Activated CD4-positive, alpha-beta T cell treated with anti-CD3 and anti-CD28 coated beads, Interleukin-2, amount 10 ng/mL, durations not matched to agents 24 days and 14 days (primary cell): ENCODE measurements around the gene JCAD. TPM values are rescaled to one million over a fixed set of nuclear protein-coding genes. Genes with fewer than 3 reads are reported as not detected.
"Not testable (repeated sequence)": the region's sequence is repeated elsewhere in the genome, so short reads cannot be mapped to it uniquely, and the experiment has no call there.

ENCODE experiments used
- DNase-seq: peaks from one replicate; pipeline ENCODE4 v3.0.0; 2022
- H3K27ac Mint-ChIP-seq: one replicate; pipeline ENCODE4 v1.8.0; 2022; ENCODE audit warnings: mild to moderate bottlenecking, mixed read lengths
- H3K27me3 Mint-ChIP-seq: one replicate; pipeline ENCODE4 v1.8.0; 2022; ENCODE audit warnings: mixed read lengths
- H3K36me3 Mint-ChIP-seq: one replicate; pipeline ENCODE4 v1.8.0; 2022; ENCODE audit warnings: low read depth, mild to moderate bottlenecking, mixed read lengths
- H3K4me1 Mint-ChIP-seq: one replicate; pipeline ENCODE4 v1.8.0; 2021; ENCODE audit warnings: mixed read lengths
- H3K4me3 Mint-ChIP-seq: one replicate; pipeline ENCODE4 v1.8.0; 2022; ENCODE audit warnings: mild to moderate bottlenecking, moderate library complexity, mixed read lengths
- H3K9me3 Mint-ChIP-seq: one replicate; pipeline ENCODE4 v1.8.0; 2021; ENCODE audit warnings: mixed read lengths
- intact Hi-C: fragments of 100-400 bp; cut with micrococcal nuclease; formaldehyde crosslinking; loops from one replicate; pipeline ENCODE4 v1.15.1; 2023
- total RNA-seq: library from RNA; stranded (reverse); gene quantifications from 2 replicates; pipeline ENCODE4 v1.2.3, GENCODE V29; 2022

The JCAD gene
- total RNA-seq, 1 donor from 2014 or later, result 0.21 TPM

- intact Hi-C loops, result no loop called here
- Mint-ChIP-seq H3K4me1 (no peaks in the 10 kb centered on the region), H3K9me3 (no peaks in the 10 kb centered on the region), H3K4me3 (no peak overlapping the region), H3K27ac (no peak overlapping the region), H3K36me3 (no peaks in the 10 kb centered on the region), H3K27me3 (peaks cover 37% of the 10 kb centered on the region)
- DNase-seq, result no peak
Observed at GRCh38 chr10:29992914-29993313, 66.5 kb downstream of the JCAD start.

DNA sequence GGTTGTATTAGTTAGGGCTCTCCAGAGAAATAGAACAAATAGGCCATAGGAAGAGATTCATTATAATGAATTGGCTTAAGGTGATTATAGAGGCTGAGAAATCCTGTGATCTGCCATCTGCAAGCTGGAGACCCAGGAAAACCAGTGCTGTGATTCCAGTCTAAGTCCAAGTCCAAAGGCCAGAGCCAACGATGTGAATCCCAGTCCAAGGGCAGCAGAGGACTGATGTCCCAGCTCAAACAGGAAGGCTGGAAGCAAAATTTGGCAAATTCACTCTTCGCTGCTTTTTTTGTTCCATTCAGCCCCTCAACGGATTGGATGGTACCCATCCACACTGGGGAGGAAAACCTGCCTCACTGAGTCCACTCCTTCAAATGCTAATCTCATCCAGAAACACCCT lies 68.0 kb downstream of the JCAD start:
- no peaks in the 10 kb centered on the region for H3K4me1 Mint-ChIP-seq
- H3K9me3 Mint-ChIP-seq, result no peaks in the 10 kb centered on the region
- DNase-seq, result no peak
- intact Hi-C loops, result no loop called here
- H3K36me3 Mint-ChIP-seq, result no peaks in the 10 kb centered on the region
- H3K27ac Mint-ChIP-seq, result no peak overlapping the region
- peaks cover 22% of the 10 kb centered on the region for H3K27me3 Mint-ChIP-seq
- H3K4me3 Mint-ChIP-seq, result no peak overlapping the region

GRCh38 chr10:29987471-29987870 lies 71.9 kb downstream of the JCAD start:
- no peaks in the 10 kb centered on the region for H3K4me1 Mint-ChIP-seq
- no peak overlapping the region for H3K4me3 Mint-ChIP-seq
- H3K9me3 Mint-ChIP-seq, result peaks cover 8% of the 10 kb centered on the region
- H3K36me3 Mint-ChIP-seq, result peaks cover 2% of the 10 kb centered on the region
- H3K27ac Mint-ChIP-seq, result no peak overlapping the region
- intact Hi-C loops, result no loop called here
- DNase-seq, result no peak
- H3K27me3 Mint-ChIP-seq, result peaks cover 13% of the 10 kb centered on the region

DNA sequence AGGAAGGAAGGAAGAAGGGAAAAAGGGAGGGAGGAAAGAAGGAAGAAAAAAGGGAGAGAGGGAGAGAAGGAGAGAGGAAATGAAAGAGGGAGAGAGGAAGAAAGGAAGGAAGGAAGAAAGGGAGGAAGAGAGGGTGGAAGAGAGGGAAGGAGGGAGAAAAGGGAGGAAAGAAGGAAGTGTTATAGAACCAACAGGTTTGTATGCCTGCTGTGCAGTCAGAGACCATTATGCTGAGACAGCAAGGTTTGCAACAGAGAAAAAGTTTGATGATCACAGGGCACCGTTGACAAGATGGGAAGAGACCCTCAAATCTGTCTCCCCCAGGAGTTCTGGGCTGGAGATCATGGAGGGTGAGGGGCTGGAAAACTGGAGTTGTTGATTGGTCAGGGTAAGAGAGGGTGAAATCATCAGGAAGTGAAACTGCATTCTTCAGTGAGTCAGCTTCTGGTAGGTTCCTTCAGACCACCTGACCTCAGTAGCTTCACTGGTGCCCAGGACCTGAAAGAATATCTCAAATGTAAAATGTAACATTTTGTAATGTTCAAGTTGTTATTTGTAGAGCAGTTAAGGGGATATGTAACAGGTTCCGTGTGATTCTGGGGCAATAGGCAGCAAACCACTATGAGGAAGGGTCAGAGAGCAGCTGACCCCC lies 76.3 kb downstream of the JCAD start:
- no peak overlapping the region for H3K27ac Mint-ChIP-seq
- intact Hi-C loops, result no loop called here
- peaks cover 5% of the 10 kb centered on the region for H3K27me3 Mint-ChIP-seq

DNA sequence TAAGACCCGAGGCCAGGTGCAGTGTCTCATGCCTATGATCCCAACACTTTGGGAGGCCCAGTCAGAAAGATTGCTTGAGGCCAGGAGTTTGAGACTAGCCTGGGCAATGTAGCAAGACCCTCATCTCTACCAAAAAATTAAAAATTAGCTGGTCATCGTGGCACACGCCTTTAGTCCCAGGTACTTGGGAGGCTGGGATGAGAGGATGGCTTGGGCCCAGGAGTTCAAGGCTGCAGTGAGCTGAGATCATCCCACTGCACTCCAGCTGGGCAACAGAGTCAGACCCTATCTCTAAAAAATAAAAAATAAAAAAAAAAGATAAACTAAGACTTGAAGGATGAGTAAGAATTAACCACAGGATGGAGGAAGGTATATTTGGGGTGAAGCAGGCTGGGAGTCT lies 77.9 kb downstream of the JCAD start:
- Mint-ChIP-seq H3K4me3 (no peak overlapping the region), H3K36me3 (peaks cover 2% of the 10 kb centered on the region), H3K9me3 (peaks cover 10% of the 10 kb centered on the region), H3K4me1 (no peaks in the 10 kb centered on the region), H3K27me3 (peaks cover 10% of the 10 kb centered on the region), H3K27ac (no peak overlapping the region)
- intact Hi-C loops, result no loop called here
- no peak for DNase-seq

More for the DNA sequence above, 76.3 kb downstream of the JCAD start:
- Mint-ChIP-seq H3K4me3 (no peak overlapping the region), H3K9me3 (peaks cover 10% of the 10 kb centered on the region), H3K36me3 (peaks cover 2% of the 10 kb centered on the region), H3K4me1 (no peaks in the 10 kb centered on the region)
- DNase-seq, result no peak

DNA sequence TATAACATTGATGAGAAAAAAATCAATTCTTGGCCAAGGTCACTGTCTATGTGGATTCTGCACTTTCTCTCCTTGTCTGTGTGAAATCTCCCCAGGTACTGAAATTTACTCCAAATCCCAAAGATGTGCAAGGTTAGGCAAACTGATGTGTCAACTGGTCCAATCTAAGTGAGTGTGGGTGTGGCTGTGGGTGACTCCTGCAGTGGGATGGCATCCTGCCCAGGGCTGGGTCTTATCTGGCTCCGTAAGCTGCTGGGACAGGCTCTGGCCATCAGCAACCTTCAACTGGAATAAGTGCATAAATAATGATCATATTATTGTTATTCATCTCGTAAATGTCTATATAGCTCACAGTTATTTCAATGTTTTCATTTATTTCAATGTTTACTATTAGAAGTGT lies 79.3 kb downstream of the JCAD start:
- H3K27me3 Mint-ChIP-seq, result peaks cover 12% of the 10 kb centered on the region
- peaks cover 2% of the 10 kb centered on the region for H3K36me3 Mint-ChIP-seq
- DNase-seq, result no peak
- intact Hi-C loops, result no loop called here
- no peaks in the 10 kb centered on the region for H3K4me1 Mint-ChIP-seq
- no peak overlapping the region for H3K4me3 Mint-ChIP-seq
- H3K9me3 Mint-ChIP-seq, result peaks cover 10% of the 10 kb centered on the region
- H3K27ac Mint-ChIP-seq, result no peak overlapping the region

- intact Hi-C loops, DNase-seq, H3K9me3 Mint-ChIP-seq, H3K4me3 Mint-ChIP-seq, H3K4me1 Mint-ChIP-seq, H3K36me3 Mint-ChIP-seq, H3K27ac Mint-ChIP-seq: not testable (repeated sequence)
- peaks cover 16% of the 10 kb centered on the region for H3K27me3 Mint-ChIP-seq
Observed at GRCh38 chr10:29979421-29979779, 80.0 kb downstream of the JCAD start.

- no peak for DNase-seq
- Mint-ChIP-seq H3K4me3 (no peak overlapping the region), H3K27ac (no peak overlapping the region), H3K27me3 (peaks cover 14% of the 10 kb centered on the region), H3K9me3 (peaks cover 3% of the 10 kb centered on the region), H3K36me3 (no peaks in the 10 kb centered on the region), H3K4me1 (no peaks in the 10 kb centered on the region)
- intact Hi-C loops, result no loop called here
Observed at GRCh38 chr10:29977171-29977570, 82.2 kb downstream of the JCAD start.

DNA sequence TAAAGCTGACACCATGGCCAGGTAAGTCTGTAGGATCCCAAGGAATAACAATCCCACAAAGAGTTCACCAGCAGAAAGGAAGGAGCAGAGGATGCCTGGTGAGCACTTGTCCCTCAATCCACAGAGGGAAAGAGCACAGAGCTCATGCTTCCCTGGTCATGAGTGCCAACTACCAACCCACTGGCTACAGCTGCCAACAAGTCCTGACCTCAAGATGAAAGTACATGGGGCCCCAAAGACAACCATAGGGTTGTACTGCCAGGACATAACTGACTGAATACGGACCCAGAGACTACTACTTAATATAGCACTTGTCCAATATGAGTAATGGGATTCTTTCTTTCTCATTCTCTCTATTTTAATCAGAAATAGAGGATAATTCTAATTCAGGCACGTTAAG lies 83.3 kb downstream of the JCAD start:
- Mint-ChIP-seq H3K36me3 (no peaks in the 10 kb centered on the region), H3K4me1 (no peaks in the 10 kb centered on the region), H3K9me3 (peaks cover 3% of the 10 kb centered on the region), H3K27me3 (peaks cover 16% of the 10 kb centered on the region), H3K4me3 (no peak overlapping the region), H3K27ac (no peak overlapping the region)
- intact Hi-C loops, result no loop called here
- no peak for DNase-seq

GRCh38 chr10:29974773-29975172 lies 84.6 kb downstream of the JCAD start:
- no peaks in the 10 kb centered on the region for H3K36me3 Mint-ChIP-seq
- H3K9me3 Mint-ChIP-seq, result peaks cover 3% of the 10 kb centered on the region
- H3K27ac Mint-ChIP-seq, result no peak overlapping the region
- H3K4me3 Mint-ChIP-seq, result no peak overlapping the region
- no peak for DNase-seq
- H3K4me1 Mint-ChIP-seq, result no peaks in the 10 kb centered on the region
- intact Hi-C loops, result no loop called here
- H3K27me3 Mint-ChIP-seq, result peaks cover 18% of the 10 kb centered on the region

DNA sequence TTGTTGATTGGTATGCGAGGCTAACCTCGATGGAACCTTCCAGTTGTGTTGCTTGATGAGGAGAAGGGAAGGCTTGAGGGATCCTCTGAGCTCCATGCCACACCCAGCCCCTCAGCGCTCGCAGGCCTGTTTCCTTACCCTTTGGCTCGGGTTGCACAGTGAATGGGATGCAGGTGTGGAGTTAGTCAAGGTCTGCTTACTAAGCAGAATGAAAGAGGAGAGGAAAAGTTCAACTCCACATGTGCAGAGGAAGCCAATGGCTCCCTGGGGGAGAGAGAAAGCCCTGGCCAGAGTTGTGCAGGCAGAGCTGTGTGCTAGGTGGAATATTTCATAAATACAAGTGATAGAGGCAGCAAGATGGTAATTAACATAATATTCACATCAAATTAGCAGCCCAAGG lies 85.5 kb downstream of the JCAD start:
- H3K4me1 Mint-ChIP-seq, result no peaks in the 10 kb centered on the region
- H3K9me3 Mint-ChIP-seq, result peaks cover 3% of the 10 kb centered on the region
- intact Hi-C loops, result no loop called here
- H3K27me3 Mint-ChIP-seq, result peaks cover 18% of the 10 kb centered on the region
- DNase-seq, result no peak
- H3K36me3 Mint-ChIP-seq, result no peaks in the 10 kb centered on the region
- no peak overlapping the region for H3K4me3 Mint-ChIP-seq
- H3K27ac Mint-ChIP-seq, result no peak overlapping the region

DNA sequence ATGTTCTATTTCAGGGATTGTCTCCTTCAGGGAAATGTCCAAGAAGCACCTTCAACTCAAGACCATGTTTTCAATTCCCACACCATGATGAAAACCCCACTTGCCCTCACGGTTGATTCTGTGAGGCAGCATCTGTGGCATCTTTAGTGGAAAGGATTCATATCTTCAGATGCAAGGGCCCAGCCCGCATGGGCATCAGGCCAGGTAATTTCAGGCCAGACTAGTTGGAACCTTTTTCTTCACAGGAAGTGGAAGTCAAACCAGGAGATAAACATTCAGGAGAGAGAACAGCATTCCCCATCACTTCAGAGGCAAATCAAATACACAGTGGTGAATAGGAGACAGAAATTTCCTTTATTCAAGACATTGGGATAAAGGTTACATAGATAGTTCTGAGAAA lies 88.8 kb downstream of the JCAD start:
- peaks cover 3% of the 10 kb centered on the region for H3K9me3 Mint-ChIP-seq
- no peaks in the 10 kb centered on the region for H3K4me1 Mint-ChIP-seq
- peaks cover 11% of the 10 kb centered on the region for H3K27me3 Mint-ChIP-seq
- H3K27ac Mint-ChIP-seq, result no peak overlapping the region
- H3K4me3 Mint-ChIP-seq, result no peak overlapping the region
- DNase-seq, result no peak
- intact Hi-C loops, result no loop called here
- no peaks in the 10 kb centered on the region for H3K36me3 Mint-ChIP-seq

DNA sequence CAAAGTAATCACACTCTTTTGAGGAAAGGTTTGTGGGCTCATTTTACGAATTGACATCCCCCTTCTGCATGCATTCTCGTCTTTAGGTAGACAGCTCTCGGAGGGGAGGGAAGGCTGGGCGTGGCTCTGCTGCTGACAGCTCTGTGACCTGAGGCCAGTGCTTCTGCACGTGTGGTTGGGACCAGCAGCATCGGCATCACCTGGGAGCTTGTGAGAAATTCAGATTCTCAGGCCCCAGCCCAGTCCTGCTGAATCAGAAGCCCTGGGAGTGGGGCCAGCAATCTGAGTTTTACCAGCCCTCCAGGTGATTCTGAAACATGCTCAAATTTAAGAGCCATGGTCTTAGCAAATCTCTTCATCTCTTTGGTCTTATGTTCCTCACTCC lies 89.4 kb downstream of the JCAD start:
- Mint-ChIP-seq H3K9me3 (peaks cover 3% of the 10 kb centered on the region), H3K27ac (no peak overlapping the region)

DNA sequence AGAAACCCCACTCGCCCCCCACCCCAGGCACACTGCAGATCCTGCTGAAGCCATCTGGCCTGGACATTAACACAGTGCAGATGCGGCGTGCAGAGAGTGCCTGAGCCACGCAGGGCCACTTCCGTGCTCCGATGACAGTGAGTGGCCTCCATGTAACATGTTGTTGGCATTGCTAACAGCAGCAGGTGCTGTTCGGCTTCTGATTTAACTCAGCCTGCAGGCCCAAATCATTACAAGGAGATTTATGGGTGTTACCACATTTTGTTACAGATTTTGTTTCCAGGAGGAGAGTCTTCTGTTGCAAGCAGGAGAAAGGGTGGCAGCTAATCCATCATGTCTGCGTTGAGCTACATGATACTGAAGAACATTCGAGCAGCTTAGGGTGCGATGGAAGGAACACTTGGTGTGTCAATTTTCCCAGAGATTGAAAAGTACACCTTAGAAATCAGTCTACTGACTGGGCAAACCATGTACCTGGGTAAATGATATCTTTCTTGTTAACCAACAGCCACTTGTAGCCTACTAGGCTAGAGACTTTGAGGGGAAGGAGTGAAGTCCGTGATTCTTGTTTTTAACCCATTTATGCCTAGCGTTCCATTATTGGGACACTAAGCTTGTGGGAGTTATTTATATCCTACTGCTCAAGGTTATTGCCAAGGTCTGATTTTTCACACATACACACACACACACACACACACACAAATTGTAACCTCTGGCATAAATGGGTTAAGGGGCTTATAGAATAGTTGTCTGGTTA lies 90.0 kb downstream of the JCAD start:
- no peak for DNase-seq

More for the DNA sequence above, 89.4 kb downstream of the JCAD start:
- Mint-ChIP-seq H3K36me3 (no peaks in the 10 kb centered on the region), H3K4me3 (no peak overlapping the region), H3K4me1 (no peaks in the 10 kb centered on the region), H3K27me3 (peaks cover 8% of the 10 kb centered on the region)
- no peak for DNase-seq
- intact Hi-C loops, result no loop called here

DNA sequence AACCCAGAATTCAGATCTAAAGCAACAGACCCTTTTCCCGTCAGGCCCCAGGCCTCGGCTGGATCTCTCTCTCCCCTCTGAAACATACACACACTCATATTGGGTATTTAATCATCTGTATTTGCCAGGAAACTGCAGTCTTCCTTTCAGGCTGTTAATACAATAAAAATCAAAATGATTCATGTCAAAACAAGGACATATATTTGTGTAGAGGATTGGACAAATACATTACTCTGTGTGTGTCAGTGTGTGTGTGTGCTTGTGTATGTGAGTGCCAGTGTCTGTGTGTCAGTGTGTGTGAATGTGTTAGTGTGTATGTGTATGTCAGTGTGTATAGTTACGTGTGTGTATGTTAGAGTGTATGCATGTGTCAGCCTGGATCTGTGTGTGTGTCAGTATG lies 90.8 kb downstream of the JCAD start:
- Mint-ChIP-seq H3K4me3 (no peak overlapping the region), H3K36me3 (no peaks in the 10 kb centered on the region), H3K27me3 (peaks cover 8% of the 10 kb centered on the region), H3K27ac (no peak overlapping the region), H3K9me3 (no peaks in the 10 kb centered on the region), H3K4me1 (no peaks in the 10 kb centered on the region)
- intact Hi-C loops, result no loop called here
- no peak for DNase-seq

More for the DNA sequence above, 90.0 kb downstream of the JCAD start:
- no peak overlapping the region for H3K4me3 Mint-ChIP-seq
- intact Hi-C loops, result no loop called here
- no peak overlapping the region for H3K27ac Mint-ChIP-seq
- H3K27me3 Mint-ChIP-seq, result peaks cover 6% of the 10 kb centered on the region
- H3K36me3 Mint-ChIP-seq, result no peaks in the 10 kb centered on the region
- peaks cover 3% of the 10 kb centered on the region for H3K9me3 Mint-ChIP-seq
- no peaks in the 10 kb centered on the region for H3K4me1 Mint-ChIP-seq
